SU-DHL-6 (cell line): Measurements from ENCODE around the gene ALDH18A1.

Source experiments
- CTCF ChIP-seq: fragments of 200-600 bp; sonication (generic); IDR thresholded peaks from one replicate; pipeline ENCODE4 v1.5.1; 2017; ENCODE audit warnings: antibody characterized with exemption, mild to moderate bottlenecking, low read length, moderate library complexity; ENCODE audit not compliant: insufficient read depth, poor library complexity, severe bottlenecking
- EZH2phosphoT487 ChIP-seq: fragments of 200-600 bp; sonication (generic), shearing (Covaris generic); conservative IDR thresholded peaks from 2 replicates; pipeline ENCODE4 v1.6.1; 2018; ENCODE audit warnings: mild to moderate bottlenecking, antibody characterized with exemption, low read length, moderate library complexity, mixed read lengths

DNA sequence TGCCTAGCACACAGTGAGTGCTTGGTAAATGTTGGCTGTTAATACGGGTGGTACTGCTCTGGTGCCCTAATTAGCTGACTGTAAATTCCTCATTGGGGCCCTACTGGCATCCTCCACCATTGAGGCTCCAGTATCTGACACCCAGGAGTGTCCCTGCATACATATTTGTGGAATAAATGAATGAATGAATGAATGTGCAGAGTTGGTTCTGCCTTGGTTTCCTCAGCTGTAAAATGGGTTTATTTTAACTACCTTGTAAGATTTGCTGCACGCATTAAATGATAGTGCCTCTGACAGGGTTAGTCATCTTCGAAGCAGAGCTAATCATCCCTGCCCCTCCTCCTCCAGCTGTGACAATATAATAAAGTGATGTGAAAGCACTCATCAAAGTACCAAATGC, 45.8 kb downstream of the ALDH18A1 start:
- TF ChIP-seq CTCF (no peak), EZH2phosphoT487 (no peak)
